Measurements from ENCODE around the gene MAP3K13.

- TF ChIP-seq CTCF (IDR thresholded peaks at IDR 0.05), result no peak
- TF ChIP-seq POLR2A (IDR thresholded peaks at IDR 0.05), result no peak
Observed at GRCh38 chr3:185325946-185326791, 36.8 kb upstream of the MAP3K13 start.
